HAP-1 (cell line): Measurements from ENCODE around the gene KMO.

Experiments used
- DNase-seq, 2 experiments: peaks; one replicate each; pipeline ENCODE4 v3.0.0-alpha.2; 2016 to 2020; ENCODE audit warnings: low spot score in 2 of 2
- H3K27me3 ChIP-seq: fragments of 250-450 bp; sonication (Bioruptor Pico); 2 replicates; pipeline ENCODE4 v1.5.1; 2020; ENCODE audit warnings: low read depth, mild to moderate bottlenecking, moderate library complexity
- H3K36me3 ChIP-seq: fragments of 250-450 bp; sonication (Bioruptor Pico); replicated peaks from 2 replicates; pipeline ENCODE4 v1.5.1; 2020; ENCODE audit warnings: mild to moderate bottlenecking
- H3K4me1 ChIP-seq: fragments of 250-450 bp; sonication (Bioruptor Pico); 2 replicates; pipeline ENCODE4 v1.5.1; 2020; ENCODE audit warnings: mild to moderate bottlenecking
- H3K4me3 ChIP-seq: fragments of 250-450 bp; sonication (Bioruptor Pico); 2 replicates; pipeline ENCODE4 v1.5.1; 2020; ENCODE audit warnings: mild to moderate bottlenecking, moderate library complexity
- H3K9me3 ChIP-seq: fragments of 250-450 bp; sonication (Bioruptor Pico); 2 replicates; pipeline ENCODE4 v1.5.1; 2020; ENCODE audit warnings: mild to moderate bottlenecking, moderate library complexity
- in situ Hi-C: fragments of 300-500 bp; cut with MboI; formaldehyde crosslinking; loops from 3 replicates; pipeline ENCODE4 v1.14.3; 2020; ENCODE audit warnings: low sequenced_read_pairs, inconsistent platforms, mixed read lengths

Gene KMO

DNA sequence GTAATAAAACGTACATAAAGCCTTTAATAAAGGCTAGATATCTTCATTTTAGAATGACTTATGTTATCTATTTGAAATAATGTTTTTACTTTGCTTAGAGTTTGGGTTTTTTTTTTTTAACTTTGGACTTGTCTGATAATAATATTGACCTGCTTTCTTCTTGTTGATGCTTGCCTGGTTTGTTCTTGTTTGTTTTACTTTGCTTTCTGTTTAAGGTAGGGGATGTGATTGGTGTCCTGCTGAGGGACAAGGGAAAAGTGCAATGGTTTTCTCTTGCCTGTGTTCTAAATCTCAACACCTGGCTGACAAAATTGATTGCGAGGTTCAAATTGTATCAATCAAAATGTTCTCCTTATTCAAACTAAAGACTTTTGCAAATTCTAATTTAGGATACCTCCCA is 10.5 kb upstream of the KMO start:
- in situ Hi-C loops: no loop called here
- Histone ChIP-seq H3K4me1 (peaks cover 6% of the 10 kb centered on the region; the same call in 1 of the 2 replicates), H3K27me3 (peaks cover 8% of the 10 kb centered on the region), H3K9me3 (no peaks in the 10 kb centered on the region), H3K4me3 (no peak overlapping the region), H3K36me3 (peaks cover 1% of the 10 kb centered on the region; the same call in 1 of the 2 replicates)
- DNase-seq: no peak

GRCh38 chr1:241525026-241525425 is 7.2 kb upstream of the KMO start:
- Histone ChIP-seq H3K27me3 (peaks cover 10% of the 10 kb centered on the region), H3K9me3 (no peaks in the 10 kb centered on the region)
- in situ Hi-C loops: loop anchor here (25.0 kb wide), 1 partner anchor 462 kb away; the partner anchor contains the start of gene MAP1LC3C

GRCh38 chr1:241527146-241527545 is 5.0 kb upstream of the KMO start:
- no peak for DNase-seq
- Histone ChIP-seq H3K36me3 (no peaks in the 10 kb centered on the region), H3K4me1 (no peaks in the 10 kb centered on the region; the same call in 1 of the 2 replicates), H3K4me3 (no peak overlapping the region), H3K9me3 (no peaks in the 10 kb centered on the region), H3K27me3 (peaks cover 10% of the 10 kb centered on the region)
- in situ Hi-C loops: loop anchor here (25.0 kb wide), 1 partner anchor 460 kb away; the partner anchor contains the start of gene MAP1LC3C

More at GRCh38 chr1:241525026-241525425, 7.2 kb upstream of the KMO start:
- H3K4me1 ChIP-seq: no peaks in the 10 kb centered on the region; the same call in 1 of the 2 replicates
- no peak for DNase-seq
- no peaks in the 10 kb centered on the region for H3K36me3 ChIP-seq
- no peak overlapping the region for H3K4me3 ChIP-seq

- no peaks in the 10 kb centered on the region for H3K36me3 ChIP-seq
- peaks cover 2% of the 10 kb centered on the region; the same call in 1 of the 2 replicates for H3K27me3 ChIP-seq
- peak in 1 of 2 experiments; percentile 78 for DNase-seq
- no peaks in the 10 kb centered on the region for H3K9me3 ChIP-seq
- peaks cover 4% of the 10 kb centered on the region; the same call in 1 of the 2 replicates for H3K4me1 ChIP-seq
- peak overlapping the region; percentile 28 for H3K4me3 ChIP-seq
- in situ Hi-C loops: loop anchor here (25.0 kb wide), 1 partner anchor 456 kb away; the partner anchor contains the start of gene MAP1LC3C
These were observed 700 bp upstream of the KMO start for GRCh38 chr1:241531195-241532161.

DNA sequence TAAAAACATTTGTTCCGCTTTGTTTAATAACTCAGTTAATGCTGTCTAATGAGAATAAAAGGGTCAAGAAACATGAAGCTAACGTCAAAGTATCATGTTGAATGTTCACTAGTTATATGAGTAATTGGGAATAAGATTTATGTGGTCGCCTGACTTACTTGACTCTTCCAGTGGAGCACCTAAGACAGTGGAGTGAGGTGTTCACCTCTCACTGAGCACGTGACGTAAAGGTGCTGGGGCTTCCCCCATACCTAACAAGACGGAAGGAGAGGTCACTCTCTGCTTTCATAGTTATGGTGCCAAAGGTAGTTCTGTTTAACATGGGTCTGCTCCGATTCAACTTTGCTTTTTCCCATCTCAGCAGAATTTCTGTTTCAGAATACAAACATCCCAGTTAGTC is 686 bp downstream of the KMO start:
- Histone ChIP-seq H3K9me3 (no peaks in the 10 kb centered on the region), H3K4me1 (peaks cover 4% of the 10 kb centered on the region; the same call in 1 of the 2 replicates), H3K27me3 (peaks cover 2% of the 10 kb centered on the region; the same call in 1 of the 2 replicates), H3K4me3 (no peak overlapping the region), H3K36me3 (no peaks in the 10 kb centered on the region)
- no peak for DNase-seq
- in situ Hi-C loops: loop anchor here (25.0 kb wide), 1 partner anchor 454 kb away; the partner anchor contains the start of gene MAP1LC3C

- DNase-seq: no peak
- Histone ChIP-seq H3K27me3 (peaks cover 2% of the 10 kb centered on the region; the same call in 1 of the 2 replicates), H3K9me3 (no peaks in the 10 kb centered on the region), H3K4me1 (peaks cover 4% of the 10 kb centered on the region; the same call in 1 of the 2 replicates), H3K4me3 (no peak overlapping the region), H3K36me3 (no peaks in the 10 kb centered on the region)
- in situ Hi-C loops: loop anchor here (25.0 kb wide), 1 partner anchor 454 kb away; the partner anchor contains the start of gene MAP1LC3C
These were observed 1.3 kb downstream of the KMO start for GRCh38 chr1:241533326-241534115.

- Histone ChIP-seq H3K4me3 (no peak overlapping the region), H3K9me3 (no peaks in the 10 kb centered on the region), H3K27me3 (no peaks in the 10 kb centered on the region), H3K4me1 (peaks cover 4% of the 10 kb centered on the region; the same call in 1 of the 2 replicates), H3K36me3 (no peaks in the 10 kb centered on the region)
- no peak for DNase-seq
- in situ Hi-C loops: loop anchor here (25.0 kb wide), 1 partner anchor 451 kb away; the partner anchor contains the start of gene MAP1LC3C
These were observed 4.1 kb downstream of the KMO start for GRCh38 chr1:241536304-241536703.

DNA sequence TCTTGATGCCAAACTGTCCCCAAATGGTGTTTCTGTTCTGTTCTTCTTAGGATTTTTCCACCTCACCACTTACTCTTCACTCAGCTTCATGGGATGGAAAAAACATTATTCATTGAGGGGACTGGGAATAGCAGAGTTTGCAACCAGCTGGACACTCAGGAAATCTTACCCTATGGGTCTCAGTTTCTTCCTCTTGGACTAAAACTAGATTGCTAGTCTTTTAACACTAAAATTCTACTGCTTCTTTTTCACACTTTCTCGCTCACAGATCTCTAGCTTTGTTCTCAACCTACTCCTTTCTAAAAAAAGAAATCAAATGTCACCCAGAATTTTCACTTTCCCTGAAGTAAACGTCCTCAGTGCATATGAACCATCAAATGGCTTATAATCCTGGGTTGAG is 4.8 kb downstream of the KMO start:
- Histone ChIP-seq H3K4me1 (peaks cover 4% of the 10 kb centered on the region; the same call in 1 of the 2 replicates), H3K9me3 (no peaks in the 10 kb centered on the region), H3K4me3 (no peak overlapping the region), H3K36me3 (no peaks in the 10 kb centered on the region), H3K27me3 (no peaks in the 10 kb centered on the region)
- no peak for DNase-seq
- in situ Hi-C loops: loop anchor here (25.0 kb wide), 1 partner anchor 450 kb away; the partner anchor contains the start of gene MAP1LC3C

- Histone ChIP-seq H3K4me3 (no peak overlapping the region), H3K27me3 (no peaks in the 10 kb centered on the region; the same call in 1 of the 2 replicates), H3K4me1 (no peaks in the 10 kb centered on the region), H3K36me3 (no peaks in the 10 kb centered on the region), H3K9me3 (no peaks in the 10 kb centered on the region)
- DNase-seq: no peak
- in situ Hi-C loops: loop anchor here (25.0 kb wide), 1 partner anchor 445 kb away; the partner anchor contains the start of gene MAP1LC3C
These were observed 10.2 kb downstream of the KMO start for GRCh38 chr1:241542199-241542907.

- Histone ChIP-seq H3K9me3 (no peaks in the 10 kb centered on the region), H3K27me3 (no peaks in the 10 kb centered on the region; the same call in 1 of the 2 replicates)
- in situ Hi-C loops: loop anchor here (25.0 kb wide), 1 partner anchor 439 kb away; the partner anchor contains the start of gene MAP1LC3C
These were observed 15.8 kb downstream of the KMO start for GRCh38 chr1:241548008-241548407.

GRCh38 chr1:241550318-241550717 is 18.1 kb downstream of the KMO start:
- Histone ChIP-seq H3K36me3 (no peaks in the 10 kb centered on the region), H3K4me1 (no peaks in the 10 kb centered on the region), H3K27me3 (no peaks in the 10 kb centered on the region; the same call in 1 of the 2 replicates), H3K9me3 (no peaks in the 10 kb centered on the region), H3K4me3 (no peak overlapping the region)
- in situ Hi-C loops: no loop called here
- DNase-seq: no peak

More at GRCh38 chr1:241548008-241548407, 15.8 kb downstream of the KMO start:
- no peak for DNase-seq
- Histone ChIP-seq H3K36me3 (no peaks in the 10 kb centered on the region), H3K4me3 (no peak overlapping the region), H3K4me1 (no peaks in the 10 kb centered on the region)

GRCh38 chr1:241551759-241552638 is 19.8 kb downstream of the KMO start:
- in situ Hi-C loops: no loop called here
- no peak for DNase-seq
- no peaks in the 10 kb centered on the region for H3K4me1 ChIP-seq
- H3K36me3 ChIP-seq: no peaks in the 10 kb centered on the region
- no peaks in the 10 kb centered on the region for H3K9me3 ChIP-seq
- no peak overlapping the region for H3K4me3 ChIP-seq
- H3K27me3 ChIP-seq: no peaks in the 10 kb centered on the region
